Measurements from ENCODE around the gene RIMBP2.

Gene RIMBP2

GRCh38 chr12:130460611-130461446 lies 255.3 kb downstream of the RIMBP2 start:
- DNase-seq (ENCODE audit: low read depth): no peak

GRCh38 chr12:130459916-130460315 lies 256.2 kb downstream of the RIMBP2 start:
- DNase-seq (ENCODE audit: low read depth): no peak

DNA sequence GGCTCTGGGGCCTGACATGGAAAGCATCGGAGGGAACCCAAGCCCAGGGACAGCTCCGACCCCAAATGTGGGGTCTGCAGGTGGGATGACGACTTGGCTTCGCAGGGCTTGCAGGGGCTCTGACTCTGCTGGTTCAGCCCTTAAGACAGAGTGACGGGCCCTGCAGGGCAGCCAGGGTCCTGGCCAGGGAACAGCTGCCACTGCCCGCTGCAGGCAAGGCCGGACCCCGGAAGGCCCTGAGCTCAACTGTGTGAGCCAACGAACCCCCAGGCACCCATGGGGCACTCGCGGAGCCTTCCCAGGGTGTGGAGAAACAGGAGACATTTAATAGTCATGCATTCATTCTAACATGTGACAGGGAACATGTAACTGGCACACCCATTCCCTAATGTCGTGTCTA lies 257.8 kb downstream of the RIMBP2 start:
- DNase-seq (ENCODE audit: low read depth): no peak

DNA sequence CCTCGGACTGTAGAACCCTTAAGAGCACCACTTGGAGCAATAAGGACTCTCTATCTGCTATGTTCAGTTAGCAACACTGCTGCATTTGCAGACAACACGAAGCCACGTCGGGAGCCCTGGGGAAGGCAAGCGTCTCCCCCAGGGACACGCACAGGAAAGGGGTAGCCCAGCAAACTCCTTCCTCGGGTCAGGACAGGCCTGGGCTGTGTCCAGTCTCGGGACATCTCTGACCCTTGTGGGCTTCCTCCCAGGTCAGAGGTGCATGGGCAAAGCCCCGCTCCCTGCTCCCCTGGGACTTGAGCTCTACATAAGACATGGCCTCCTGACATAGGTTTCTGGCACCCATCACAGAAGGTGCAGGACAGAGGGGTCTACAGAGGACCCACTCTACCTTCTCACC lies 258.9 kb downstream of the RIMBP2 start:
- DNase-seq (ENCODE audit: low read depth): no peak

DNA sequence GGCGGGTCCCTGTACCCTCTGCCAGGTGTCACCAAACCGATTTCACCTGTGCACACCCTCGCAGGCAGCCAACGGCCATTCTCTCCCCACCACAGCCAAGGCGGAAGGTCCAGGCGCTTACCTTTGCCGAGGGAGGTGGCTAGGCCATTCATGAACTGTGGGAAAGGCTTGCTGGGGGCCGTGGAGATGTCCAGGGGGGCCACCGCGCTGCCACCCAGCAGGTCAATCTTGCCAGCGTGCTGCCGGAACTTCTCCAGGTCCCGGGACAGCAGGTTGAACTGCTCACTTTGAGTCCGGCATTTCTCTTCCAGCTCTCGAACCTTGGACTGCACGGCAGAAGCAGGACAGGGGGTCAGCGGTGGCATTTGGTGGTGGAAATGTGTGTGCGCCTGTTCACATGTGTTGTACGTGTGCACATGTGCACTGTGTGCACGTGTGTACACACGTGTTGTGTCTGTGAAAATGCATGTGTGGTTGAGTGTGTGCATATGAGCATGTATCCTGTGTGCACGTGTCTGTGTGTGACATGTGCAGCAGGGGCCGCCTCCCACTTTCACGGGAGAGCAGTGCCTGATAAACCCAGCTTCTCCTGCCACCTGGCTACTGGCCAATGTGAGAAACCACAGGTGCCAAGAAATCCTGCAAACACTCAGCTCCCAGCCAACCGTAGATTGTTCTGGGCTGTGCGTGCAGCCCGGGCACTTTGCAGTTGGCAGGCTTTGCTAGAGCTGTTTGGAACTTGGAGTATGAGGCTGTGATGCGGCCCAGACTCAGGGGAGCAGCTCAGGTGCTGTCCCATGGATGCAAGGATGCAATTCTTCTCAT lies 259.5 kb downstream of the RIMBP2 start:
- DNase-seq (ENCODE audit: low read depth): no peak

- no peak for DNase-seq (ENCODE audit: low read depth)
Observed at GRCh38 chr12:130455161-130455560, 260.9 kb downstream of the RIMBP2 start.

DNA sequence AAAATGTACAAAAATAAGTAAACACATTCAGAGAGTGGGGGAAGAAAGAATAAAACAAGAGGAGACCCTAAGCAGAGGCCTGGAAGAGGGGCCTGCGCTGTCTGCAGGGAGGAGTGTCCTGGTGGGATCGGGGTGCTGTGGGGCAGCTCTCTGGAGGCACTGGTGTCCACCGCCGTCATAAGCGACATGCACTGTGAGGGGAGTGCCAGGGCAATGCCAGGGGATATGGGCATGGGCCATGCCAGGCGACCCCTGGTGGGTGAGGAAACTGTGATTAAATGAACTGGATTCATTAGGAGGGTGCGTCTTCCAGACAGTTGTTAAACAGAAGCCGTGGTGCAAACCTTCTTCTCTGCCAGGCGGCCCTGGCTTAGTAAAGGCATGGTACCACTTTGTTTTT lies 261.8 kb downstream of the RIMBP2 start:
- DNase-seq (ENCODE audit: low read depth): no peak

DNA sequence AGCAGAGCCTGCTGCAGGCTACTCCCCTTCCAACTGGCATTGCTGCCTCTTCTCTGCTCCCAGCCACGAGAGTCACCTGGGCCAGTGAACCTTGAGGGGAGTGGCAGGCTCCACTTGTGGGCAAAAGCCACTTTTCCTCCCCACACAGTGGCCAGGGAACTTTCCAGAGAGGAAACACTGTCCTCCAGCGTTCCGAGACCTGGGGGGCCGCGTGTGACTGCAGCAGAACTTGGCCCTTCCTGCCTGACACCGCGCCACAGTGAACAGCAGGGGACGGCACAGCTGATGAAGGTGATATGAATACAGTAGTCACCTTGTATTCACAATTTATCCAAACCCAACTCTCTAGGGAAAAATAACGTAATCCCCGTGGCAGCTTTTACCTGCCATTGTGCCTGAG lies 263.6 kb downstream of the RIMBP2 start:
- DNase-seq (ENCODE audit: low read depth): no peak

GRCh38 chr12:130451001-130451930 lies 264.8 kb downstream of the RIMBP2 start:
- DNase-seq (ENCODE audit: low read depth): no peak

GRCh38 chr12:130449291-130449690 lies 266.8 kb downstream of the RIMBP2 start:
- no peak for DNase-seq (ENCODE audit: low read depth)

DNA sequence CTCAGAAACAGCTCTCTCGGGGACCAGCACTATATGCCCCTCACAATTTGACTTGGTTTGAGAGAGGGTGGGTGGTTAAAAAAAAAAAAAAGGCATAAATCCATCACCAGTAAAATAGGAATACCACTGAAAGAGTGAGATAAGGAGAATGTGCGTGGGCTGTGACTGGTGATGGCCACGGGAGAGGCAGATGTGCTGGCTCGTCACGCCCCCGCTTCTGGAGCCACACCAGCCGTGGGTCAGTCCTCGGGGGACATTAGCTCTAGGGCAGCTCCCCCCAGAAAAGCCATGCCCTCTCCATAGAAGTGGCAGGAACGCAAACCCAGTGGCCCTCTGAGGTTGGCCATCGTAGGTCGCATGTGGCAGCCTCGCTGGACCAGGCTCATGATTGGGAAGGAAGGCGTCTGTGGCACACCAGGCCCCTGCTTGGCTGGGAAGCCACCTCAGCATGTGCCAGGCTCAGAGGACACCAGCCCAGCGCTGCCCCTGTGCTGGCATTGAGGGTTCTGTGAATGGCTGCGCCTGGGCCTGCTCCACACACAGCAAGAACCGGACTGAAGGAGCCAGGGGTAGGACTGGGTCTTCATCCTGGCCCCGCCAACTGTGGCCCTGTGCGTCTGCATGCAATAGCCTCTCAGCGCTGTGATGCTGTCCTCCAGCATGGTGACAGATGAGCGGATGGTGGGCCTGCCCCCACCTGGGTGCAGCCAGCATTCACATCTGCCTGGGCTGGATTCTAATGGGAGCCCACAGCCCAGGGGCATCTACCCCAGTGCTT lies 267.9 kb downstream of the RIMBP2 start:
- DNase-seq (ENCODE audit: low read depth): no peak

DNA sequence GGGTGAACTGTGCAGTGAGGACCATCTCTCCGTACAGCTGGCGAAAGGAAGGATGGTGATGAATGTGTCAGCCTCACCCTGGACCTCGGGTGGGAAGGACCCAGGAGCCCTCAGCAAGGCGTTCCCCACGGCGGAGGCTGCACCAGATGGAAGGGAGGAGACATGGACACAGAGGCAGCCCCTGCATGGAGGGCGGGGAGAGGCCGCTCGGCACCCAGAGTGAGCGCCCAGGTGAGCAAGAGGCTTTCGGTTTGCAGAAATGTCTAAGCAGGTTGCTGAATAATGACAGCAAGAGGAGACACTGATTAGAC lies 268.5 kb downstream of the RIMBP2 start:
- no peak for DNase-seq (ENCODE audit: low read depth)

- DNase-seq (ENCODE audit: low read depth): no peak
Observed at GRCh38 chr12:130446846-130447654, 269.0 kb downstream of the RIMBP2 start.

DNA sequence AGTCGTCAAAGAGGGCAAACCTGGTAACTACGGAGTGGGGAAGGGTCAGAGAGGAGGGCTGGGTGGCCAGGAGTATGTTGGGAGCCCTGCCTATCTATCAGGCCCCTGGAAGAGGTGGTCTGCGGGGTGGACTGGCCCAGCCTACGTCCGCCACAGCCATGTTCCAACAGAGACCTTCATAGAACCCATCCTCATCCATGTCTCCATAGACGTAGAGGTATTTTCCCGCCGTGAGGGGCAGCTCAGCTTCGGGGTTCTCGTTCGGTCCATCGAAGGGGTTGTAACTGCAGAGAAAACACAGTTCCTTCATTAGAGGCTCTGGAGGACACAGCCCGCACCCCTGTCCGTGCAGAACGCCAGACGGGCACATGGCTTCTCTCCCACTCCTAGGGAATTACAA lies 271.1 kb downstream of the RIMBP2 start:
- no peak for DNase-seq (ENCODE audit: low read depth)

GRCh38 chr12:130444061-130444460 lies 272.0 kb downstream of the RIMBP2 start:
- DNase-seq (ENCODE audit: low read depth): no peak

DNA sequence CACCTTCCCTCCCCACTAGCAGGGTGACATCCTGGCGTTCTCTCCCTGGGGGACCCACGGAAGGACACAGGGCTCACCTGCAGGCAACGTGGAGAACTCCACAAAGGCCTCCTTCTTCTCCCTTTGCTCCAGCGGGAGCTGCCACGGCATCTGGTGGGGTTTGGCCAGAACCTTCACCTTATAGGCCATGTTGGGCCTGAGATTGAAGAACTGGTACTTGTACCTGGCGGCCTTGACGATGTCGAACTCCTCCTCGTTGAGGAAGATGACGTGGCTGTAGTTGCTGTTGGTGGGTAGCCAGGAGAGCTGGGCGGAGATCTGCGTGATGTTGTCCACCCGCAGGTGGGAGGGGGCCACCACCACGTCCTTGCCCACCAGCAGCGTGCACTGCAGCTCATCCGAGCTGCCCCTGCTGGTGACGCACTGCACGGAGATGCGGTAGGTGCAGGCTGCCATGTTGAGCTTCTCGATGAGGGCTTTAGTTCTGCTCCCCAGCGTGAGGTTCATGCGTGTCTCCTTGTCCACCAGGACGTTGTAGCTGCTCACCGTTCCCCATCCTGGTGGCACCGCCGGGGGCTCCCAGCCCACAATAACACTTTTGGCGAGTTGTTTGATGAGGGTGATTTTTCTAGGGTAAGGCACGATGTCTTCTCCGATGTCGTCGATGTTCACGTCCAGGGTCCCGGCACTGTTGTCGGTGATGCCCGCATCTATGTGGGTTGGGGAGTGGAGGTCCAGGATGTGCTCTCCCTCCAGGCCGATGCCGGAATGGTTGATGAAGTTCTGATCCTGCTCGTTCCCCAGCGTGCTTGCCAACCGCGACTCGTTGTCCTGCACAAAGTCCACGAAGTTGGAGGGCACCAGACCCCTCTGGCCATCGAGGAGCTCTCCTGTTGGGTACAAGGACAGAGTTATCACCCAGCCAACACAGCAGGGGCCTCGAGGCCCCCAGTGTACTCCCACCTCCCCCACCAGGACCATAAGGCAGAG lies 274.0 kb downstream of the RIMBP2 start:
- no peak for DNase-seq (ENCODE audit: low read depth)

- DNase-seq (ENCODE audit: low read depth): no peak
Observed at GRCh38 chr12:130440411-130441080, 275.6 kb downstream of the RIMBP2 start.

DNA sequence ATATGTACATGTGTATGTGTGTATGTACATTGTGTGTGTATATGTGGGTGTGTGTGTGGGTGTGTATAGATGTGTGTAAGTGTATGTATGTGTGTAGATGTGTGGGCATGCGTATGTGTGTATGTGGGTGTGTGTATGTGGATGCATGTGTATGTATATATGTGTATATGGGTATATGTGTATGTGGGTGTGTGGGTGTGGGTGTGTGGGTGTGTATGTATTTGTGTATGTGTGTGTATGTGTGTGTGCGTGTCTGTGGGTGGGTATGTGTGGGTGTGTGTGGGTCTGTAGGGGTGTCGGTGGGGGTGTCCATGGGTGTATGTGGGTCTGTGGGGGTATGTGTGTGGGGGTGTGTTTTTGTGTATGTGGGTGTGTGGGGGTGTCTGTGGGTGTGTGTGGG lies 276.8 kb downstream of the RIMBP2 start:
- DNase-seq (ENCODE audit: low read depth): no peak

DNA sequence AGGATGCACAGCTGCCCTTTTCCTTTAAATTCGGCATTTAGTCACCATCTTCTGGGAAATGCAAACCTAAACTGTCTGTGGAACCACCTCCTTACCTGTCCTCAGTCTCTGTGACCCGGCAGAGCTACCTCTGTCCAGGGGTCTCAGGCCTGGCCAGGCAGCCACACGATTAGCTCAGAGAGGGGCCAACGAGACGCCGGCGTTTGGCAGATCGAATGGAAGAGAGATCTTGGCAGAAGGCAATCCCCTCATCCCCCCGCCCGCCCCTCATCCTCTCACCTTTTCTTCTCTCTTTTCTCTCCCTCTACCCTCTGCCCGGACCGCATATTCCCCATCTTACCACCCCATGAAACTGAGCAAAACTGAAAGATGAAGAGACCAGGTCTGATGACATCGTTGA lies 277.4 kb downstream of the RIMBP2 start:
- no peak for DNase-seq (ENCODE audit: low read depth)

All from GM04503 (cell line).